ENCODE measurements around the gene UBA5. TPM values are rescaled to one million over a fixed set of nuclear protein-coding genes. Genes with fewer than 3 reads are reported as not detected.

UBA5 gene
- total RNA-seq, 1 experiment from 2014 or later = 46.3 TPM

- DNase-seq (ENCODE audit: low read depth) = no peak
Measured at GRCh38 chr3:132654190-132654589, 5.9 kb upstream of the UBA5 start.

GRCh38 chr3:132654721-132655120 lies 5.4 kb upstream of the UBA5 start:
- DNase-seq (ENCODE audit: low read depth) = no peak

- no peak for DNase-seq (ENCODE audit: low read depth)
Measured at GRCh38 chr3:132655471-132655870, 4.7 kb upstream of the UBA5 start.

- DNase-seq (ENCODE audit: low read depth) = no peak
Measured at GRCh38 chr3:132657869-132658747, 2.0 kb upstream of the UBA5 start.

GRCh38 chr3:132659000-132659364 lies 1.1 kb upstream of the UBA5 start:
- DNase-seq (ENCODE audit: low read depth) = no peak

- peak; percentile 75 for DNase-seq (ENCODE audit: low read depth)
Measured at GRCh38 chr3:132659365-132660051, 621 bp upstream of the UBA5 start, which contains the start of gene ACAD11. Gene ACAD11, minus strand, starts transcription at chr3:132659809. Its CDS starts 58 bp downstream, at chr3:132659751.

GRCh38 chr3:132660811-132661070 lies 612 bp downstream of the UBA5 start:
- DNase-seq (ENCODE audit: low read depth) = peak; percentile 27

- no peak for DNase-seq (ENCODE audit: low read depth)
Measured at GRCh38 chr3:132661101-132661500, 972 bp downstream of the UBA5 start.

GRCh38 chr3:132662212-132662611 lies 2.1 kb downstream of the UBA5 start:
- DNase-seq (ENCODE audit: low read depth) = no peak

GRCh38 chr3:132665230-132665745 lies 5.2 kb downstream of the UBA5 start:
- no peak for DNase-seq (ENCODE audit: low read depth)

- no peak for DNase-seq (ENCODE audit: low read depth)
Measured at GRCh38 chr3:132669256-132669777, 9.2 kb downstream of the UBA5 start.

- no peak for DNase-seq (ENCODE audit: low read depth)
Measured at GRCh38 chr3:132675408-132675807, 15.3 kb downstream of the UBA5 start.

- no peak for DNase-seq (ENCODE audit: low read depth)
Measured at GRCh38 chr3:132679911-132680310, 19.8 kb downstream of the UBA5 start.

GRCh38 chr3:132681421-132681820 lies 21.3 kb downstream of the UBA5 start:
- DNase-seq (ENCODE audit: low read depth) = no peak

- DNase-seq (ENCODE audit: low read depth) = no peak
Measured at GRCh38 chr3:132682201-132682600, 22.1 kb downstream of the UBA5 start.

- DNase-seq (ENCODE audit: low read depth) = no peak
Measured at GRCh38 chr3:132690040-132690439, 29.9 kb downstream of the UBA5 start.

- no peak for DNase-seq (ENCODE audit: low read depth)
Measured at GRCh38 chr3:132694991-132695390, 34.9 kb downstream of the UBA5 start.

- no peak for DNase-seq (ENCODE audit: low read depth)
Measured at GRCh38 chr3:132695422-132695821, 35.3 kb downstream of the UBA5 start.

GRCh38 chr3:132703733-132704132 lies 43.6 kb downstream of the UBA5 start:
- no peak for DNase-seq (ENCODE audit: low read depth)

- DNase-seq (ENCODE audit: low read depth) = peak; percentile 20
Measured at GRCh38 chr3:132709761-132710160, 49.6 kb downstream of the UBA5 start.

- DNase-seq (ENCODE audit: low read depth) = no peak
Measured at GRCh38 chr3:132710311-132710710, 50.2 kb downstream of the UBA5 start.

- no peak for DNase-seq (ENCODE audit: low read depth)
Measured at GRCh38 chr3:132713977-132714727, 54.0 kb downstream of the UBA5 start.
